Ureter (tissue), 1 donor: Measurements from ENCODE around the gene NEUROD6. TPM values are rescaled to one million over a fixed set of nuclear protein-coding genes. Genes with fewer than 3 reads are reported as not detected.

Experiments
- total RNA-seq: library from RNA; stranded (reverse); gene quantifications from one replicate; pipeline ENCODE4 v1.2.4, GENCODE V29; 2023
- donor health status: DM: yes; HTN: yes; CAD: no.

The NEUROD6 gene
- total RNA-seq, 1 donor from 2014 or later, result not detected

Other genes starting within 250 kb of the NEUROD6 start
- not detected for gene ITPRID1, start 173.4 kb upstream of the NEUROD6 start, total RNA-seq